Measurements from ENCODE around the gene CX3CR1.

Gene CX3CR1

DNA sequence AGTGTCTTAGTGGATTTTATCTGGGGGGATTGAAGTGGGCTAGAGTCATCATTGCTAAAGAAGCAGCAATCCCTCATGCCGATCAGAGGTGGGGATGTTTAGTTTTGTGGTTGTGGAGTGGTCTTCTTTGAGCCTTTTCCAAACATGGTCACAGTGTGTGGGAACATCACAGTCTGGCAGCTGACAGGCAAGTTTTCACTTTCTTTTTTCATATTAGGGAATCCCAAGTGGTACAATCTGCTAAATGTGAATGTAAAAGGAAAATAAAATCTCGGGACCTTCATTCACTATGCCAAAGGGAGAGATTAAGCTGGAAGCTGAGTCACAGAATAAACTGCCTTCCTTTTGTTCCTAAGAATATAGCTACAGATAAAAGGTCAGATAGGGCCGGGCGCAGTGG, 10.4 kb upstream of the CX3CR1 start:
- DNase-seq: no peak

DNA sequence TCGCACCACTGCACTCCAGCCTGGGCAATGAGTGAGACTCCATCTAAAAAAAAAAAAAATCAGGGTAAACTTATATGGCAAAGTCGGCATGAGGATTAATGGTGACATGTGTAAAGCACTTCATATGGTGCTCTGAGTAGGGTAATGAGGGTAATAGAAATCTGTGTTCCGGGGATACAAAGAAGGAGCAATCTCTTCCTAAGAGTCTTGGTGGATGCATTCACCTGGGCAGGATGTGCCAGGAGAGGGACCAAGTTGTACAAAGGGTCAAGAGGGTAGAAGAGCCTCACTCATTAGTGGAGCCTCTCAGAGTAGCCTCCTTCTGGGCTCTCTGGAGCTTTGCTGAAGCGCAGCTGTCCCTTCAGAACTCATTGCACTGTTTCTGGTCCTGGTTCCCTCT, 9.3 kb upstream of the CX3CR1 start:
- no peak for DNase-seq

DNA sequence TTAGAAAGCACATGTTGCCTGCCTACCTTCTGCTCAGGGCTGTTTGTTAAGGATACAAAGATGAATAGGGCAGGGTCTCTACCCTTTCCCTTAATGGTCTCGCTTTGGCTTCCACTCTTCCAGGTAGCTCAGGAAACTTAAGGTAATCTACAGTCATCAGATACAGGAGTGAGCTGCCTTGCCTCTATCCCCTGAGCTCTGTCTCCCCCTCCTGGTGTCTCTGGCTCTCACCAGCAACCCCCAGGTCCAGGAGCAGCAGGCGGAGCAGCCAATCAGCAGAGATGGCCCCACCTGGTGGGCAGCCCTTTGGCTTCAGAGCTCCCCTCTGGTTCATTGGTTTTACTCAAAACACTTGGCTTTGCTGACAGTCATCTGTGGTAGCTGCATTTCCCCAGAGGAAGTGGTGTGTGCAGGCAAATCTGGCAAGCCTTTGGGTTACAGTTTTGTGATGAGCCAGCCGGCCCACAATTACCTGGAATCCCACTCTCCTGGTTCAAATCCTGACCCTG, 8.5 kb upstream of the CX3CR1 start:
- peak; percentile 19 for DNase-seq

DNA sequence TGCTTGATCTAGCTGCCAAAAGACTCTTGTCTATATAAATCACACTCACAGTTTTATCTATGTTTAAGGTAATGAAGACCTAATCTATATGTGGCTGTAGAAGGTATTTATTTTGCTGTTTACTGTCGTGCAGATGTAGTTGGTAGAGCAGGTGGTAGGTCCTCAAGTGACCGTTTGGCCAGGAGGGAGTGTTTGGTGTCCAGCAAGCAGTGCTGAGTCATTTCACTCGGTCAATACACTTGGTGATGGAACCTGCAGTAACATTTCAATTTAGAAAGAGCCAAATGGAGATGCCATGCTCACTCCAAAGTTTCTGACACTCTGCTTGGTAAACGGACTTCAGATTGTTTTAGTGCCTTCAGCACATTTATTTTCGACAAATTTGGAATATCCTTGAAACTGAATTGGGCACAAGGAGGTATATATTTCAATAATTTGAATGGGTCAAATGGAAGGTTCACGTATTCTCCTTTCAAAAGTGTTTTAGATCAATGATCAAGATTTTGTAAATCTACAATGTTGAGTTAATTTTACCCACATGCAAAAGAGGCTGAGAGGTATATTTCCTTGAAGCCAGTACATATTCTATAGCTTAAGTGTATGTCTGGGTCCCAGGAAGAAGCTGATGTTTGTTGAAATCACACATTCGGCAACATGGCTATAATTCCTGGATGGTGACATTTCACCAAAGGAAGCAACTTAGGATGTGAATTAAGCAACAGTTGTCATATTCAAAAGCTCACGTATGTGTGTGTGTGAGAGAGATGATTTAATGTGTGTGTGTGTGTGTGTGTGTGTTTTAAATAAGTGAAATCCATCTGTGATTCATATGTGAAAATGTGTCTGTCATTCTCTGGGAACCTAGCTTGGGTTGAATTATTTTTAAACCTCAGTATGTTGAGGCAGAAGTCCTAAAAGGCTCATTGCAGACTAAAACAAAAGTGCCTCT, 7.7 kb upstream of the CX3CR1 start:
- DNase-seq: no peak

DNA sequence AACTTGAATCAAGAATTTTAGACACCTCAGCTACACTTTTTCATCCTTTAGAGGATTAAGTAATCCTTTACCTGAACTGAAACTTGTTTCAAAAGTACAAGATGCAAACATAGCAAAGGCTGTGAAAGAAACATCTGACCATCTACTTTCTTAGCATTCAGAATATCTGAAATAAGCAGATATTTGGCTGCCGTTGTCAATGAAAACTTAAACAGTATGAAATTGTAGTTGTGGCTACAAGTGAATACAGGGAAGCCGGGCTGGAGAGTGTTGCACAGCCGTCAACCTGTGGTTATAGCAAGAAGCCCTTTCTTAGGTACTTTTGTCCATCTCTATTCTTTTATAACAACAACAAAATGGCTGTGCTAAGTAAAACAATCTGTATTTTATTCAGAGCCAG, 6.9 kb upstream of the CX3CR1 start:
- no peak for DNase-seq

DNA sequence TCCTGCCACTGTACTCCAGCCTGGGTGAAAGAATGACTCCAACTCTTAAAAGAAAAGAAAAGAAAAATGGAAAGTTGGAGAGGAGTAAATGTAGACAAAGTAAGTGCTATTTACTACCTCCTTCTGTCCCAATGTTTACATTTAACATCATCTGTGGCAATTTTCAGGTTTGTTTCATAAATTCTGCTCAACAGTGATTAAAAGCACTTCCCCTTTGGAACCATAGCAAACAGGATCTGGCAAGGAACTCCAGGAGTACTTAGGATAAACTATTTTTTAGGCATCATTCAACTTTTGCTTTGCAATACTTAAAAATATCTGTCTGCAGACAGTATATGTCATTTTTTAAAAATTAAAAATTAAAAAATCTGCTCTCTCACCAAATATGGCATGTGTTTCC, 5.5 kb upstream of the CX3CR1 start:
- DNase-seq: no peak

DNA sequence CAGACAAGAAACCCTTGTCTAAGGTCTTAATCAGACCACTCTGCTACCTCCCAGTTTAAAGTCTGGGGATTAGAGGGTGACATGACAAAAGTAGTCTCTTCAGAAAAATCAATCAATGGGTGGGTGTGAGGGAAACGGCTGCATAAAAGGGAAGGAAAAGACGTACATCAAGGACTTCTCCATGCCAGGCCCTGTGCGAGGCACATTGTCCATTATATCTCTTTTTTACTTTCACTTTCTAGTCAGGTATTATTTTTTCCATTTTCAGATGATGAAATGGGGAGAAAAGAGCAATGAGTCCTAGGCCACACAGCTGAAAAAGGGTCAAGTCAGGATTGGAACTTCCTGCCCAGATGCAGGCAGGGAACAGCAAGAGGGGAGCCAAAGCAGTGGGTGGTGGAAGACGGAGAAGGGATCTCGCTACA, 4.6 kb upstream of the CX3CR1 start:
- DNase-seq: no peak

DNA sequence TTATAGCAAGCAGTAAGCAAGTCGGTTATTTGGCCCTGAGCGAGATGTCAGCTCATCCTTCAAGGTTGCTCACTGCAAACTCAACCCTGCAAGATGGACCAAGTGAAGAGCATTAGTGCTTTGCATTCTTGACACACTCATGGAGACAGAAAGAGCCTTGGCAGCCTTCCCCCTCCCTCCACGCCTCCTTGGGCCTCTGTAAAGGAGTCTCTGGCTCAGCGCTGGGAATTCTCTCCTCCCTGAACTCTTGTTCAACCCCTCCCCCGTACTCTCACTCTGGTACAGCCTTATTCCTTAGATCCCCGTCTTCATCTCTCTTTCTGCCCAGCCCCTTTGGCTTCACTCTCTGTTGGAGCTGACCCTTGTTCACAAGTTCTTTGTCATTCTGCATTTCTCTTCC, 2.2 kb upstream of the CX3CR1 start:
- no peak for DNase-seq

DNA sequence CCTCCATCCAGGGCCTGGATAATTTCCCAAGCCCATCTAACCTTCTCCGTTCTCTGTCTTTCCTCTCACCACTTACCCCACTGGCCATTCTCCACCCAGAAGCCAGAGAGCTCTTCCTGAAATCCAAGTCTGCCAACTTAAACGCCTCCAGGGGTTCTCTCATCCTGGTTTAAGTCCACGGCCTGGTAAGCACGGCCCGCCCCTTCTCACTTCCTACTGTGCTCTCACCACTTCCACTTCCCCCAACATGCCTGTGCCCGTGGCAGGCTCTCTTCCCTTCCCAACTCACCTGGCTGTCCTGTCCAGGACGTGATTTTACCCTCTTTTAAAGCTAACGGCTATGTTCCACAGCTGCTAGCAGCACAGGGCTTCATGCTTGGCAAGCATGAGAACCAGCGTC, 1.7 kb upstream of the CX3CR1 start:
- DNase-seq: no peak

DNA sequence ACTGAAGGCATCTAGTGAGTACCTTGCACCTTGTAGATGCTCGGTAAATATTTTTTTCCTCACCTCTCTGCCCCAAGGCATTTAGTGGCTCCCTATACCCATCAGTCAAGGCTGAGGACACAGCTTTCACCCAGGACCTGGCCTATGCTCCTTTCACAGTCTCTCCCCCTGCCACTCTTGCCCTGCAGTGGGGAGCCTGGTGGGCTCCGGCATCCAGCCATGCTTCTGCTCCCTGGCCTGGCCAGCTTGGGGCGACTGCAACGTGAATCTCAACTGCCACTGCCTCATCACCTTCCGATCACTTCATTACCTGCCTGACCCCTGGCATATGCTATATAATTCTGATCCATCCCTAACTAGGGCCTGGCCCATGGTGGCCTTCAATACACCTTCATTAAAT, 735 bp upstream of the CX3CR1 start:
- DNase-seq: no peak

DNA sequence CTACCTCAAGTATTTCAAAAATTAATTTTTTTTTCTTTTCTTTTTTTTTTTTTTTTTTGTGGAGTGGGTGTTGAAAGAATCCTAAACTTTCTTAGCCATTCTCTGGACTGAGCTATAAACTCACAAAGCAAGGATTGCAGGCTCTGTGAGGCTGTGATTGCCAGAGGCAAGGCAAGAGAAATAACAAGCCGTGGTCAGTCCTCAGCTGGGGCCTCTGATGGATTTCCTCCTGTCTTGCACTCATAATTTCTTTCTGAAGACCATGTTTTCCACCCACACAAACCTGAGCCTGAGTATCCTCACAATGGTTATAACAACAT, 1.3 kb downstream of the CX3CR1 start:
- no peak for DNase-seq

DNA sequence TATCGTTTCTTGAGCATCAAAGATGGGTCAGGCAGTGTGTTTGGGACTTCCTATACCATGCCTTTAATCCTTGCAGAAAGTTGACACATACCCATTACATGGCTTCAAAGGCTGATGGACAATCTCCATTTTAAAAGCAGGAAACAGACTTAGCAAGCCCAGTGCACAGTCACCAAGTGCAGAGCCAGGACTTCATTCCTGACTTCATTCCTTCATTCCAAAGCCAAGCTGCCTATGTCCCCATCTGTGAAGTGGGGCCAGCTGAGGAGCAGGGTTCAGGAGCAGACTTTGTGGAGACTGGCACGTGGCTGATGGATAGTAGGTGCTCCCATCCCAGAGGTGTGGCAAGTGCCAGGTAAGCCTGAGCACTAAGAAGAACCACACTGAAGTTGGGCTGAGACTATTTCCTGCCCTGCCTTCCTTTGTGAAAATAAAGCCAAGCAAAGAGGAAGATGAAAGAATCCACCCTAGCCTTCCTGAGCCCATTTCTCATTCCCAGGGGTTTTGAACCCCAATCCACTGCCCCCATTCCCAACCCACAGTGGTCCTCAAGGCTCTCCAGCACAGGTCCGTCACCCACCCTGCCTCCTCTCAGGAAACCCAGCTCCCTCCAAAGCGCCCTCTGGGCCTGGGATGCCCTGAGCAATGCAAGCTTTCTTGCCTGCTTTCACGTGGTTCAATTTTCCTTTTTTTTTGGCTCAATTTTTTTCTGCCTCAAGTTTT, 1.8 kb downstream of the CX3CR1 start:
- no peak for DNase-seq

DNA sequence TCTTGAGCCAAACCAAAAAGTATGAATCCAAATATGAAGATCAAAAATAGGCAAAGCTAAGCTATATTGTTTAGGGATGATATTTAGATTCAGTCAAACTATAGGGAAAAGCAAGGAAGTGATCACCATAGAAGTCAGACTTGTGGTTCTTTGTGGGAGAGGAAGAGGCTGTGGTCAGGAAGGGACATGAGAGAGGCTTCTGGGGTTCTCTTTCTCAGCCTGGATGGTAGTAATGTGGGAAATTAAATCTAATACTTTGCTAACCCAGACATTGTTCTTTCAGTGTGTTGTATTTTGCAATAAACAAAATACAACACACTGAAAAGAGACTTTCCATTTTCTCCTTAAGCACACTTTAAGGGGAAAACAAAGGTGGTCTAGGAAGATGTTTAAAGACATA, 3.1 kb downstream of the CX3CR1 start:
- no peak for DNase-seq

DNA sequence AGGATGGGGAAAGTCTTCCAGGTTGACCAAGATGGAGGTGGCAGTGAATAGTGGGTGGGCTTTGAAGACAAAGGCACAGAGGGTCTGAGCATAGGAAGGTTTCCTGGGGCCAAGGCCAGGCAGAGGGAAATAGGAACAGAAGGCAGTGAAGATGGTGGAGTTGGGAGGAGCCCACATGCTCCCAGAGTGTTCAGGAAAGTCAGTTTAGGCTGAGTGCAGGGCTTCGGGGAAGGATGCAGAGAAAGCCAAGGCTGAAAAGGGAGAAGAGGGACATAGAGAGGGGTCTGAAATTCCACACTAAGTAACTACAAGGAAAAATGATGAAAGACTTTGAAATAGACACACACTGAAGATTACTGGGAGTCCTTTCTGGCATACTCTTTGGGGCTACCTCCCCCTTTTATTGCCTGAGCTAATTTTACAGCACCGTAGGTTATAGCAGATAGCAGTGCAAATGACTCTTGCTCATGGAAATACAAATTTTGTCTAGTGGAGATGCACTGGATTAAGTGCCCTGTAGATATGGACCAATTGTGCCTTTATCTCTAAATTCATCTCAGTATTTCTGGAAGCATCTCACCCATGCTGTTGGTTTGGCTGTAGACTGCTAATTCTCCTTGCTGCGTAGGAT, 3.8 kb downstream of the CX3CR1 start:
- no peak for DNase-seq

DNA sequence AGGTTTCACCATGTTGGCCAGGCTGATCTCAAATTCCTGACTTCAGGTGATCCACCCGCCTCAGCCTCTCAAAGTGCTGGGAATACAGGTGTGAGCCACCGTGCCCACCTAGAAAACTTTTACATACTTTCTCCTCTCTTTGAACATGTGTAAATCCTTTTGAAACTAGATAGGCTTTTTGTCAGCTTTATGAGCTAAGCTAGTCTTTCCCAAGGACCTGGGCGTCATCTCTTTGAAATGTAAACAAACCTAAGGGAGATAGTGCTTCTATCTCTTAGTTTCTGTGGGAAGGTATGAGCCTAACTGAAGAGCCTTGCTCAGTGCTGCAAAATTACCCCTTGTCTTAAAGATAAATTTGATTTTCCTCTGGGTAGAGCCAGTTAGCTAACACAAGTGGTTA, 4.8 kb downstream of the CX3CR1 start:
- no peak for DNase-seq

DNA sequence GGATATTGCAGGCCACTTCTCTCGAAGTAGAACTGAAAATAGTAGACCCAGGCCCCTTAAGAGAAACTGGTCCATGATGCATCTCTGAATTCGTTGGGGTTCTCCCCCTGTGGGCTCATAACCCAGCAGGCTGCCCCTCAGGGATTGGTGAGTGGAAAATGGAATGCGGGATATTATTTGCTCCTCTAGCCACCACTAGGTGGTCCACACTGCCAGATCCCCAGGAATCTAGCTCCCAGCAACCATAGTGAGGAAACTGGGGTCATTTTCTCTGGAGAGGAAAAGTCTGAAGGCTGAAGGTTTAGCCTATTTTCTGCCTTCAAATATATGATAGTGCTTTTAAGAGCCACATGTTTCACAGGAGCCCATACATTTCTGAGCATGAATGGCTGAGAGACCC, 6.7 kb downstream of the CX3CR1 start:
- DNase-seq: no peak

DNA sequence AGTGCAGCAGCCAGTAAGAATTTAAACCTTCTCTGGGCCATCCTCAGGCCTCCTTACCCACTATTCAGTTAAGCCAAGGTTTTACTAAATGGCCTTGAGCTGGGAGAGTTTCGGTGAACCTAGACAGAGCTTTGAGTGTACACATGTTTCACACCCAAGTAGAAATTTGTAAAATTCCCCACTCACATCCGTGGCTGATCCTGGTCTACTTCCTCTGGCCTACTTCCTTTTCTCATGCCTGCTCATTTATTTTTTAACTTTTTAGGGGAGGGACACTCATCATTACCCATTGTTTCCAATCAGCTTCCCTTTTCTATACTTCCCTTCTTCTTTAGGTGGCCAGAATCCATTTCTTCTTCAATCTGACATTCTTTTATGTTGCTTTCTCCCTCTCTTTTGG, 7.6 kb downstream of the CX3CR1 start:
- no peak for DNase-seq

DNA sequence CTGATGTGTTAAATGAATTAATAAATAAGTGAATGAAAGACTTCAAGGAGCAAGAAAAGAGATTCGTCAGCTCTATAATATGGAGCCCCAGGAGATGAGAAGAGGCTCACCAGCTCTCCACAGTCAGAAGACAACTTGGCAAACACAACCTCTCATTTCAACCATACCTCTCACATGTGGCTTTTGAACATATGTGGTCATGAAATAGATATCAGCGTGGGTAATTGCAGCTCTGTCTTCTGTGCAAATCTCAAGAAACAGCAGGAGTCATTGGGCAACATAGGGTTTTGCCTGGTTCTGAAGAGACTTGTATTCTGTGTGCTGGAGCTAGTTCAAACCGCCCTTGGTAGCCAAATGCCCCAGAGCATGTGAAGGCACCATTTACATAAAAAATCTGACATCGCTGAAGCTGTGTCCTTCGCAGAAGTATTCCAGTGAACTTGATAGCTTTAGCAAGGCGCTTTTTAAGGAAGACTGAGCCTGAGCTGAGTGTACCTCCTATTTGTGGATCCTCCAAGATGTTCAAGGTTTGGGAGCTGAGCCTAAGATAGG, 8.4 kb downstream of the CX3CR1 start:
- no peak for DNase-seq

DNA sequence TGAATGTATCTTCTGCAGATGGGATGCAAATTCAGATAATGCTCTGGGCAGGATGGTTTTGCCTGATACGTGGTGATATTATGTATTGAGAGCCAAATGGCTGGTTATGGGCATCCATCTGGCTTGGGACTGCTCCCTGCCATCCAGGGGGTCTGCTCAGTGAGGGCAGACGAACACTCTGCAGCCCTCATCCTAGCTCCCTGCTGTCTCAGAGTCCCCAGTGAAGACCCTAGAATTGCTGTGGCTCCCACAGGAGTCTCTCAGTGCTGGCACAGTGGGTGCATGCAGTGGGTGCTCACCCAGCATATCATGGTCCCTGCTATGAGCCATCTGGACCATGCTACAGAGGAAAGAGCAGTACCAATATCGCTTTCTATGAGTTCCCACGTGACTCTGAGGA, 10.3 kb downstream of the CX3CR1 start:
- no peak for DNase-seq

DNA sequence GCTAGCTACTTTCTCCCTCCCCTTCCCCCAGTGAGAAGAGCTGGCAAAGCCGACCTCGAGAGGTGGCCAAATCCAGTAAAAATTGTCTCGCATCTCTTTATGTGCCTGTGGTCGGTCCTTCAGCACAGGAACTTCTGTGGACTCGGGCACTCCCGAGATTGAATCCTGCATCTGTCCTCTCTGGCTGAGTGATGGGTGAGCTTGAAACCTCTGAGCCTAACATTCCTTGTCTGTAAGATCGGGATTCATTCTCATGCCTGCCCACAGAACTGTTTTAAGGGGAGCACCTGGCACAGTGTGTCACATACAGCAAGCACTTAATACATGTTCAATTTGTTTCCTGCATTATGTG, 11.3 kb downstream of the CX3CR1 start:
- no peak for DNase-seq

DNA sequence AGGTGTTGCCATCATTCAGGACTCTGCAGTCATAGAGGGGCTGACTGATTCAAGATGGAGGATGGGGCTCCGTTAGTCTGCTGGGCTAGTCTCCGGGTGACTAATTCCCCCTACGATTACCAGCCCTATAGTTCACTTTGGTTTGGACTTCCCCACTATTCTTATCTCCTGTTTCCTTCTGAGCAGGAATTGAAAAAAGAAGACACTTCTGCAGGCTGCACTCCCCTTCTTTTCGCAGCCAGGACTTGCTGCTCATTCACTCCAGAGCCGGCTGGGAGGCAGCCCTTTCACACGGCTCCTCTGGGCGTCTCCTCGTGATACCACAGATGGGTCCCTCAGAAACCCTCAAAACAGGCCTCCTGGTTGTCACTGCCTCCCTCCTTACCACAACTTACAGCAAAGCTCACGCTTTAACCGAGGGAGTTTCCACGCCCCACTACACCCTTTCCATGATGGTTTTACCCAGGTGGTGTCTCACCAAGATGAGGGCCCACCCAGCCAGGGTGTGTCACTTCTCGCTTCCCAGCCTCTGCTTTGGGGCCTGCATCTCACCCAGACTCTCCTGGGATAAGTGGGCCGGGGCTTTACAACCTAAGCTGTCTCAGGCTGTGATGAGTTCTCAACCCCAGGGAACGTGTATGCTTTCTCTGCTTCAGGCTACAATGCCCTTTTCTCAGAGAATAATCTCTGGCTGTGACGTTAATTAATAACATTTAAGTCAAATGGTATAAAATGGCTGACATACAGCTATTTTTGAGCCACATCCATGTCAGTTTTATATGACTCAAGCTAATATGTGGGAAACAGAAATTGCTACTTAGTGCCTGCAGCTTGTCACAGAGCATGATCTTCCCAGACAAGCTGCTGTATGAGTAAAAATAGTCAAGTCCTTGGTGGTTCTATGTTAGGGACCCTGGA, 11.9 kb downstream of the CX3CR1 start:
- DNase-seq: no peak

DNA sequence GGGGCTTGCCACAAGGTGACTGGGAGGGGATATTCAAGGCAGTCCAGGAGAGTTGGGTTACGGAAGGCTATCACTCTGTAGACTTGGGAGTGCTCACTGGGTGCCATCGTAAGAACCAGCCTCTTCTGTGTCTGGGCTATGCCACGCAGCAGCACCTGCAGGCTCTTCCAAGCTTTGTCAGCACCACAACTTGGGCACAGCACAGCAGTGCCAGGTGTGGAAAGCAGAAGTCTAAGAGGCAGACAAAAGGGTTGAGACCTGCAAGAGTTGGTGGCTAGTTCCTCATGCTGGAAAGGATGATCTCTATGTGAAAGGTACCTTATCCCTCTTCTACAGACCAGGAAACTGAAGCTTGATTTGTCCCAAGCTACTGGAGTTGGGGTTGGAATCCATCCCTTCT, 15.8 kb downstream of the CX3CR1 start:
- DNase-seq: no peak

DNA sequence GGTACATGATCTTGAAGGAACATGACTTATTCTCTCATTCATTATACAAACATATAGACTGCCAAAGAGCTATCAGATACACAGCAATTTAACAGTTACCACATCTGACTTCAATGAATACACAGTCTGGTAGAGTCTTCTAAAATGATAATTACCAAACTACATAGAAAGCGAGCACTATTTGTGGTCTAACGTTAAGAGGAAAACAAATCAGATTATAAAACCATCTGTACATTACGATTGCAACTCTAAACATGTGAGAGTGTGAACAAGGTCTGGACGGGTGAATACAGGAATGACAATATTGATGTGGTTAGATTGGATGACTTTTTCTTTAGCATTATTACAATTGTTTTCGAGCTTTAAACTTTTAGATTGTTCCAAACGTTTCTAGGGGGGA, 16.3 kb downstream of the CX3CR1 start:
- no peak for DNase-seq

All from GOT3 (cell line).